Endothelial cell of umbilical vein (primary cell): ENCODE results near the gene AGPS.

Experiments
- CTCF ChIP-seq, 2 donors: IDR thresholded peaks; 1 replicate in 1 of 2; 2 replicates in 1 of 2; pipeline ENCODE4 v1.5.1; 2011; ENCODE audit warnings: low read length in 2 of 2, mild to moderate bottlenecking in 2 of 2, moderate library complexity in 2 of 2, control low read depth in 1 of 2, inconsistent platforms in 1 of 2, low read depth in 1 of 2; ENCODE audit not compliant: insufficient read depth in 1 of 2; ENCODE audit errors: extremely low read depth in 1 of 2
- EZH2 ChIP-seq: IDR thresholded peaks from 2 replicates; pipeline ENCODE4 v1.6.1; 2012; ENCODE audit warnings: borderline replicate concordance, low read depth, mild to moderate bottlenecking, moderate library complexity, low read length, inconsistent platforms; ENCODE audit not compliant: severe bottlenecking
- JUN ChIP-seq: IDR thresholded peaks from 2 replicates; pipeline ENCODE4 v1.6.1; 2011; ENCODE audit warnings: borderline replicate concordance, low read depth; ENCODE audit not compliant: insufficient read length, insufficient read depth
- MAX ChIP-seq: IDR thresholded peaks from 2 replicates; pipeline ENCODE4 v1.6.1; 2011; ENCODE audit not compliant: insufficient read depth, insufficient read length
- POLR2A ChIP-seq: IDR thresholded peaks from 2 replicates; pipeline ENCODE4 v1.6.1; 2012; ENCODE audit warnings: low read depth, mild to moderate bottlenecking, control low read depth, low read length
- POLR2AphosphoS5 ChIP-seq: IDR thresholded peaks from 2 replicates; pipeline ENCODE4 v1.6.1; 2012; ENCODE audit warnings: low read depth, mild to moderate bottlenecking, control low read depth, low read length, moderate library complexity; ENCODE audit not compliant: insufficient read depth

- TF ChIP-seq POLR2A (no peak), CTCF (IDR thresholded peaks at IDR 0.05; ENCODE audit: extremely low read depth in 1 of 2, insufficient read depth in 1 of 2, low read depth in 1 of 2, low read length in 2 of 2) (no peak), EZH2 (no peak), MAX (no peak), JUN (no peak), POLR2AphosphoS5 (no peak)
These were observed 13.6 kb downstream of the AGPS start for GRCh38 chr2:177406182-177406581.
